CD4-positive, alpha-beta T cell (primary cell): Measurements from ENCODE around the gene SNTG2. TPM values are rescaled to one million over a fixed set of nuclear protein-coding genes. Genes with fewer than 3 reads are reported as not detected.

Source experiments
- ATAC-seq: fragments of 200-7000 bp; cut with Tn5 transposase; one replicate; pipeline ENCODE4 v1.10.0; 2022; ENCODE audit warnings: mild to moderate bottlenecking; ENCODE audit not compliant: poor library complexity
- CTCF ChIA-PET: fragments of 350-600 bp; sonication (Branson Sonifier 250); formaldehyde crosslinking; loops from one replicate; lab custom pipeline; 2021; ENCODE audit warnings: antibody characterized with exemption, inconsistent platforms; lab: Charles Lee
- POLR2A ChIA-PET: fragments of 350-600 bp; sonication (Branson Sonifier 250); formaldehyde crosslinking; loops from one replicate; lab custom pipeline; 2021; ENCODE audit warnings: antibody characterized with exemption, inconsistent platforms; lab: Charles Lee
- DNase-seq, 14 experiments: peaks; one replicate each; pipeline ENCODE4 v3.0.0-alpha.2; 2013 to 2020; ENCODE audit warnings: mixed read lengths in 2 of 14
- H3K27ac ChIP-seq, 2 donors: one replicate each; pipeline versions ENCODE4 v1.5.1 to v1.7.0; 2013; ENCODE audit warnings: low read length in 2 of 2, low read depth in 1 of 2, mild to moderate bottlenecking in 1 of 2
- H3K27me3 ChIP-seq, 2 experiments: 1 replicate in 1 of 2; 2 replicates in 1 of 2; pipeline versions ENCODE4 v1.6.1 to v1.7.0; 2013; ENCODE audit warnings: low read length in 2 of 2, control low read depth in 1 of 2, mild to moderate bottlenecking in 1 of 2, moderate library complexity in 1 of 2; ENCODE audit not compliant: insufficient read depth in 2 of 2, control insufficient read depth in 1 of 2
- H3K36me3 ChIP-seq: one replicate; pipeline ENCODE4 v1.6.1; 2013; ENCODE audit warnings: low read length, control low read depth; ENCODE audit not compliant: insufficient read depth
- H3K4me1 ChIP-seq: one replicate; pipeline ENCODE4 v1.6.1; 2013; ENCODE audit warnings: low read length, control low read depth; ENCODE audit not compliant: insufficient read depth
- H3K4me3 ChIP-seq: one replicate; pipeline ENCODE4 v1.5.1; 2013; ENCODE audit warnings: mild to moderate bottlenecking, low read length, moderate library complexity
- H3K9me3 ChIP-seq, 2 experiments: 1 replicate in 1 of 2; 2 replicates in 1 of 2; pipeline versions ENCODE4 v1.6.1 to v1.7.0; 2013; ENCODE audit warnings: low read length in 2 of 2, mild to moderate bottlenecking in 2 of 2, control low read depth in 1 of 2, moderate library complexity in 1 of 2; ENCODE audit not compliant: control insufficient read depth in 1 of 2, insufficient read depth in 1 of 2
- H3K27ac Mint-ChIP-seq: one replicate; pipeline ENCODE4 v1.8.0; 2020; ENCODE audit warnings: mixed read lengths
- H3K27me3 Mint-ChIP-seq: one replicate; pipeline ENCODE4 v1.8.0; 2021; ENCODE audit warnings: mixed read lengths
- H3K36me3 Mint-ChIP-seq: one replicate; pipeline ENCODE4 v1.8.0; 2021; ENCODE audit warnings: low read depth, mixed read lengths
- H3K4me1 Mint-ChIP-seq: one replicate; pipeline ENCODE4 v1.8.0; 2021; ENCODE audit warnings: low read depth, mixed read lengths
- H3K4me3 Mint-ChIP-seq: one replicate; pipeline ENCODE4 v1.8.0; 2020; ENCODE audit warnings: mild to moderate bottlenecking, mixed read lengths
- H3K9me3 Mint-ChIP-seq: one replicate; pipeline ENCODE4 v1.8.0; 2020; ENCODE audit warnings: mixed read lengths
- CTCF ChIP-seq: fragments of 200-600 bp; IDR thresholded peaks from one replicate; pipeline ENCODE4 v1.8.0; 2022; ENCODE audit warnings: antibody characterized with exemption, mild to moderate bottlenecking
- intact Hi-C, 2 experiments: fragments of 100-400 bp; cut with DNase I in 1 of 2; cut with micrococcal nuclease in 1 of 2; formaldehyde crosslinking; loops; one replicate each; pipeline versions ENCODE4 v1.15.1 to v1.9.0; 2023 to 2025; cut with DNase I, micrococcal nuclease
- total RNA-seq, 174 experiments: library from RNA in 2 of 174; stranded (reverse) in 2 of 174; gene quantifications; one replicate each; pipeline ENCODE4 v1.2.3 and lab custom pipeline; 2021 to 2026

SNTG2 gene
- total RNA-seq, 2 experiments from 2014 or later: 1.1 to 1.5 TPM

GRCh38 chr2:942775-943460, 7.7 kb upstream of the SNTG2 start:
- no peak for DNase-seq
- POLR2A ChIA-PET: no interaction called here

GRCh38 chr2:943461-943797, 7.2 kb upstream of the SNTG2 start:
- TF ChIP-seq CTCF: no peak
- no peak overlapping the region for H3K4me3 Mint-ChIP-seq
- Histone ChIP-seq H3K27ac (no peak overlapping the region), H3K4me1 (peaks cover 4% of the 10 kb centered on the region), H3K9me3 (peaks cover 0 to 7% of the 10 kb centered on the region in 2 experiments), H3K27me3 (peaks cover 3% of the 10 kb centered on the region in 2 experiments), H3K36me3 (no peaks in the 10 kb centered on the region), H3K4me3 (no peak overlapping the region)
- no peaks in the 10 kb centered on the region for H3K36me3 Mint-ChIP-seq
- ATAC-seq (no peak), DNase-seq (no peak)
- intact Hi-C loops: no loop called here
- no peak overlapping the region for H3K27ac Mint-ChIP-seq
- ChIA-PET CTCF (no interaction called here), POLR2A (no interaction called here)
- peaks cover 6% of the 10 kb centered on the region for H3K9me3 Mint-ChIP-seq
- H3K4me1 Mint-ChIP-seq: no peaks in the 10 kb centered on the region
- H3K27me3 Mint-ChIP-seq: peaks cover 25% of the 10 kb centered on the region

More at GRCh38 chr2:942775-943460, 7.7 kb upstream of the SNTG2 start:
- no peak for ATAC-seq
- H3K27me3 ChIP-seq: peaks cover under 1% of the 10 kb centered on the region in 2 experiments
- CTCF ChIA-PET: no interaction called here
- H3K36me3 ChIP-seq: no peaks in the 10 kb centered on the region
- H3K4me1 ChIP-seq: peaks cover 4% of the 10 kb centered on the region
- intact Hi-C loops: no loop called here
- Mint-ChIP-seq H3K27me3 (peaks cover 25% of the 10 kb centered on the region), H3K36me3 (no peaks in the 10 kb centered on the region), H3K4me1 (no peaks in the 10 kb centered on the region), H3K4me3 (no peak overlapping the region), H3K27ac (no peak overlapping the region), H3K9me3 (peaks cover 6% of the 10 kb centered on the region)
- TF ChIP-seq CTCF: no peak
- no peak overlapping the region for H3K27ac ChIP-seq
- H3K9me3 ChIP-seq: peaks cover 0 to 7% of the 10 kb centered on the region in 2 experiments
- H3K4me3 ChIP-seq: no peak overlapping the region

GRCh38 chr2:943821-944220, 6.8 kb upstream of the SNTG2 start:
- peaks cover 28% of the 10 kb centered on the region for H3K27me3 Mint-ChIP-seq
- Histone ChIP-seq H3K27ac (no peak overlapping the region), H3K27me3 (peaks cover 3% of the 10 kb centered on the region in 2 experiments), H3K36me3 (no peaks in the 10 kb centered on the region), H3K4me3 (no peak overlapping the region), H3K9me3 (peaks cover 0 to 7% of the 10 kb centered on the region in 2 experiments), H3K4me1 (peaks cover 4% of the 10 kb centered on the region)
- no peak overlapping the region for H3K4me3 Mint-ChIP-seq
- ChIA-PET POLR2A (no interaction called here), CTCF (no interaction called here)
- no peak for DNase-seq
- H3K4me1 Mint-ChIP-seq: no peaks in the 10 kb centered on the region
- H3K36me3 Mint-ChIP-seq: no peaks in the 10 kb centered on the region
- H3K9me3 Mint-ChIP-seq: peaks cover 6% of the 10 kb centered on the region
- H3K27ac Mint-ChIP-seq: no peak overlapping the region
- TF ChIP-seq CTCF: no peak
- intact Hi-C loops: no loop called here
- no peak for ATAC-seq
